DOHH2 (cell line): ENCODE data around the gene DEPDC1B.

ENCODE experiments used
- H3F3A ChIP-seq: fragments of 200-600 bp; sonication (generic), shearing (Covaris generic); 2 replicates; pipeline ENCODE4 v1.6.0; 2016; ENCODE audit warnings: antibody characterized with exemption, mild to moderate bottlenecking; ENCODE audit not compliant: control insufficient read depth, insufficient read depth
- H3K27ac ChIP-seq: fragments of 200-600 bp; sonication (generic); 2 replicates; pipeline ENCODE4 v1.5.1; 2014; ENCODE audit warnings: low read depth, mild to moderate bottlenecking, low read length, moderate library complexity
- H3K27me3 ChIP-seq: fragments of 200-600 bp; sonication (generic); 2 replicates; pipeline ENCODE4 v1.6.1; 2014; ENCODE audit warnings: mild to moderate bottlenecking, low read length, mixed read lengths; ENCODE audit not compliant: control insufficient read depth
- H3K36me3 ChIP-seq: fragments of 200-600 bp; sonication (generic); 2 replicates; pipeline ENCODE4 v1.6.1; 2014; ENCODE audit warnings: mild to moderate bottlenecking, low read length, moderate library complexity, mixed read lengths; ENCODE audit not compliant: control insufficient read depth
- H3K4me1 ChIP-seq: fragments of 200-600 bp; sonication (generic); 2 replicates; pipeline ENCODE4 v1.6.1; 2014; ENCODE audit warnings: mild to moderate bottlenecking, low read length, mixed read lengths; ENCODE audit not compliant: control insufficient read depth
- H3K4me2 ChIP-seq: fragments of 200-600 bp; sonication (generic); 2 replicates; pipeline ENCODE4 v1.6.0; 2014; ENCODE audit warnings: mild to moderate bottlenecking, low read length, moderate library complexity
- H3K4me3 ChIP-seq: fragments of 200-600 bp; sonication (generic); 2 replicates; pipeline ENCODE4 v1.5.1; 2014; ENCODE audit warnings: mild to moderate bottlenecking, low read length, mixed read lengths
- H3K79me2 ChIP-seq: fragments of 200-600 bp; sonication (generic); 2 replicates; pipeline ENCODE4 v1.6.1; 2014; ENCODE audit warnings: mild to moderate bottlenecking, low read length, mixed read lengths; ENCODE audit not compliant: control insufficient read depth
- H3K9me2 ChIP-seq: fragments of 200-600 bp; sonication (generic); replicated peaks from 2 replicates; pipeline ENCODE4 v1.6.1; 2014; ENCODE audit warnings: mild to moderate bottlenecking, low read length, mixed read lengths; ENCODE audit not compliant: control insufficient read depth
- H3K9me3 ChIP-seq: fragments of 200-600 bp; sonication (generic); 2 replicates; pipeline ENCODE4 v1.6.1; 2014; ENCODE audit warnings: antibody characterized with exemption, low read length, mixed read lengths; ENCODE audit not compliant: control insufficient read depth, insufficient read depth
- H4K20me1 ChIP-seq: fragments of 200-600 bp; sonication (generic); 2 replicates; pipeline ENCODE4 v1.6.0; 2014; ENCODE audit warnings: low read depth, mild to moderate bottlenecking, antibody characterized with exemption, low read length, moderate library complexity; ENCODE audit not compliant: control insufficient read depth, insufficient read depth
- EZH2phosphoT487 ChIP-seq: fragments of 200-600 bp; sonication (generic); IDR thresholded peaks from 2 replicates; pipeline ENCODE4 v1.6.1; 2017; ENCODE audit warnings: borderline replicate concordance, mild to moderate bottlenecking, antibody characterized with exemption, low read length, moderate library complexity, mixed read lengths
- TF ChIP-seq, protein P1 (sequence below): fragments of 200-600 bp; sonication (generic); IDR thresholded peaks from one replicate; pipeline ENCODE4 v1.5.1; 2014; ENCODE audit warnings: antibody characterized with exemption, mild to moderate bottlenecking, low read depth, low read length; ENCODE audit not compliant: poor library complexity, severe bottlenecking

Gene DEPDC1B

DNA sequence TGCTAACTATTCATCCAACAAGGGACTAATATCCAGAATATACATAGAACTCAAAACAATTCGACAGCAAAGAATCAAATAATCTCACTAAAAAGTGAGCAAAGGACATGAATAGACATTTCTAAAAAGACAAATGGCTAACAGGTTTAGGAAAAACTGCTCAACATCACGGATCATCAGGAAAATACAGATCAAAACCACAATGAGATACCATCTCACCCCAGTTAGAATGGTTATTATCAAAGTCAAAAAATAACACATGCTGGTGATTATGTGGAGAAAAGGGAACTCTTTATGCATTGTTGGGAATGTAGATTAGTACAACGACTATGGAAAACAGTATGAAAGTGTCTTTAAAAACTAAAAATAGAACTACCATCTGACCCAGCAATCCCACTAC lies 150.1 kb downstream of the DEPDC1B start:
- H3K79me2 ChIP-seq, result no peaks in the 10 kb centered on the region

More for the DNA sequence above, 150.1 kb downstream of the DEPDC1B start:
- no peaks in the 10 kb centered on the region for H3K36me3 ChIP-seq
- H3K9me3 ChIP-seq, result no peaks in the 10 kb centered on the region
- H3K27ac ChIP-seq, result no peak overlapping the region
- no peak overlapping the region for H3K4me2 ChIP-seq
- H3F3A ChIP-seq, result no peaks in the 10 kb centered on the region; the same call in 1 of the 2 replicates
- no peak for TF ChIP-seq EZH2phosphoT487
- TF ChIP-seq, protein P1, sequence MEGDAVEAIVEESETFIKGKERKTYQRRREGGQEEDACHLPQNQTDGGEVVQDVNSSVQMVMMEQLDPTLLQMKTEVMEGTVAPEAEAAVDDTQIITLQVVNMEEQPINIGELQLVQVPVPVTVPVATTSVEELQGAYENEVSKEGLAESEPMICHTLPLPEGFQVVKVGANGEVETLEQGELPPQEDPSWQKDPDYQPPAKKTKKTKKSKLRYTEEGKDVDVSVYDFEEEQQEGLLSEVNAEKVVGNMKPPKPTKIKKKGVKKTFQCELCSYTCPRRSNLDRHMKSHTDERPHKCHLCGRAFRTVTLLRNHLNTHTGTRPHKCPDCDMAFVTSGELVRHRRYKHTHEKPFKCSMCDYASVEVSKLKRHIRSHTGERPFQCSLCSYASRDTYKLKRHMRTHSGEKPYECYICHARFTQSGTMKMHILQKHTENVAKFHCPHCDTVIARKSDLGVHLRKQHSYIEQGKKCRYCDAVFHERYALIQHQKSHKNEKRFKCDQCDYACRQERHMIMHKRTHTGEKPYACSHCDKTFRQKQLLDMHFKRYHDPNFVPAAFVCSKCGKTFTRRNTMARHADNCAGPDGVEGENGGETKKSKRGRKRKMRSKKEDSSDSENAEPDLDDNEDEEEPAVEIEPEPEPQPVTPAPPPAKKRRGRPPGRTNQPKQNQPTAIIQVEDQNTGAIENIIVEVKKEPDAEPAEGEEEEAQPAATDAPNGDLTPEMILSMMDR, result no peak
- no peaks in the 10 kb centered on the region for H3K27me3 ChIP-seq
- no peaks in the 10 kb centered on the region for H4K20me1 ChIP-seq
- H3K4me3 ChIP-seq, result no peak overlapping the region
- H3K9me2 ChIP-seq, result no peaks in the 10 kb centered on the region
- H3K4me1 ChIP-seq, result no peaks in the 10 kb centered on the region
